CD14-positive monocyte (primary cell): ENCODE results near the gene NRG3. TPM values are rescaled to one million over a fixed set of nuclear protein-coding genes. Genes with fewer than 3 reads are reported as not detected.

Experiments used
- DNase-seq, 3 donors: peaks; one replicate each; pipeline ENCODE4 v3.0.0-alpha.2; 2011 to 2022
- H2AFZ ChIP-seq: 2 replicates; pipeline ENCODE4 v1.6.0; 2012; ENCODE audit warnings: mild to moderate bottlenecking, low read depth, low read length, inconsistent platforms; ENCODE audit not compliant: insufficient read depth, poor library complexity, severe bottlenecking
- H3K27ac ChIP-seq, 2 donors: 1 replicate in 1 of 2; 2 replicates in 1 of 2; pipeline ENCODE4 v1.5.1; 2012 to 2013; ENCODE audit warnings: low read length in 2 of 2, control low read depth in 1 of 2, inconsistent platforms in 1 of 2, low read depth in 1 of 2, mild to moderate bottlenecking in 1 of 2
- H3K27me3 ChIP-seq, 2 donors: one replicate each; pipeline versions ENCODE4 v1.6.0 to v1.6.1; 2011 to 2013; ENCODE audit warnings: low read length in 2 of 2; ENCODE audit not compliant: control insufficient read depth in 2 of 2, insufficient read depth in 2 of 2
- H3K36me3 ChIP-seq, 2 donors: replicated peaks in 1 of 2; 1 replicate in 1 of 2; 2 replicates in 1 of 2; pipeline versions ENCODE4 v1.5.1 to v1.6.1; 2012 to 2013; ENCODE audit warnings: low read length in 2 of 2, control low read depth in 1 of 2, inconsistent platforms in 1 of 2, mild to moderate bottlenecking in 1 of 2; ENCODE audit not compliant: insufficient read depth in 2 of 2, control insufficient read depth in 1 of 2
- H3K4me1 ChIP-seq, 2 donors: 1 replicate in 1 of 2; 2 replicates in 1 of 2; pipeline versions ENCODE4 v1.5.1 to v1.6.1; 2012 to 2013; ENCODE audit warnings: low read length in 2 of 2, control low read depth in 1 of 2, inconsistent platforms in 1 of 2, mild to moderate bottlenecking in 1 of 2, moderate library complexity in 1 of 2; ENCODE audit not compliant: insufficient read depth in 2 of 2, control insufficient read depth in 1 of 2
- H3K4me2 ChIP-seq: replicated peaks from 2 replicates; pipeline ENCODE3; 2012; ENCODE audit warnings: low read length, moderate library complexity, mild to moderate bottlenecking; ENCODE audit not compliant: poor library complexity, severe bottlenecking; ENCODE audit errors: extremely low read depth
- H3K4me3 ChIP-seq, 3 experiments: fragments of 200-600 bp in 1 of 3; sonication (generic) in 1 of 3; replicated peaks in 1 of 3; 1 replicate in 2 of 3; 2 replicates in 1 of 3; pipeline ENCODE4 v1.5.1; 2011 to 2013; ENCODE audit warnings: low read length in 3 of 3, mild to moderate bottlenecking in 3 of 3, control low read depth in 2 of 3, low read depth in 2 of 3, inconsistent platforms in 1 of 3, moderate library complexity in 1 of 3
- H3K79me2 ChIP-seq: 2 replicates; pipeline ENCODE4 v1.6.0; 2012; ENCODE audit warnings: mild to moderate bottlenecking, control low read depth, inconsistent platforms, low read length, moderate library complexity; ENCODE audit not compliant: insufficient read depth
- H3K9ac ChIP-seq: 2 replicates; pipeline ENCODE4 v1.6.0; 2017; ENCODE audit warnings: low read length, mild to moderate bottlenecking; ENCODE audit not compliant: insufficient read depth, poor library complexity, severe bottlenecking
- H3K9me3 ChIP-seq, 2 donors: replicated peaks in 1 of 2; 1 replicate in 1 of 2; 2 replicates in 1 of 2; pipeline versions ENCODE4 v1.5.1 to v1.6.1; 2012 to 2013; ENCODE audit warnings: low read length in 2 of 2, control low read depth in 1 of 2; ENCODE audit not compliant: control insufficient read depth in 1 of 2, insufficient read depth in 1 of 2
- H4K20me1 ChIP-seq: 2 replicates; pipeline ENCODE4 v1.6.0; 2012; ENCODE audit warnings: mild to moderate bottlenecking, low read length, control low read depth, moderate library complexity; ENCODE audit not compliant: insufficient read depth
- H3K27ac Mint-ChIP-seq, 7 donors: one replicate each; pipeline ENCODE4 v1.8.0; 2020; ENCODE audit warnings: mild to moderate bottlenecking in 7 of 7, mixed read lengths in 7 of 7, moderate library complexity in 6 of 7, inconsistent platforms in 2 of 7
- H3K27me3 Mint-ChIP-seq, 3 donors: one replicate each; pipeline ENCODE4 v1.8.0; 2021 to 2022; ENCODE audit warnings: low read depth in 3 of 3, mild to moderate bottlenecking in 3 of 3, mixed read lengths in 3 of 3, moderate library complexity in 3 of 3, inconsistent platforms in 1 of 3
- H3K36me3 Mint-ChIP-seq, 2 donors: one replicate each; pipeline ENCODE4 v1.8.0; 2020; ENCODE audit warnings: mixed read lengths in 2 of 2, inconsistent platforms in 1 of 2, mild to moderate bottlenecking in 1 of 2
- H3K4me1 Mint-ChIP-seq: one replicate; pipeline ENCODE4 v1.8.0; 2020; ENCODE audit warnings: mild to moderate bottlenecking, mixed read lengths
- H3K4me3 Mint-ChIP-seq, 2 donors: one replicate each; pipeline ENCODE4 v1.8.0; 2020; ENCODE audit warnings: mild to moderate bottlenecking in 2 of 2, mixed read lengths in 2 of 2, moderate library complexity in 1 of 2
- H3K9me3 Mint-ChIP-seq, 7 donors: one replicate each; pipeline ENCODE4 v1.8.0; 2020 to 2022; ENCODE audit warnings: mixed read lengths in 7 of 7, mild to moderate bottlenecking in 6 of 7, moderate library complexity in 6 of 7, inconsistent platforms in 2 of 7
- CTCF ChIP-seq: fragments of 200-600 bp; IDR thresholded peaks from one replicate; pipeline ENCODE4 v1.8.0; 2022; ENCODE audit warnings: antibody characterized with exemption, mild to moderate bottlenecking
- WGBS: methylation state at CpG from one replicate; pipeline ENCODE4 v1.1.5; 2013; ENCODE audit warnings: missing lambda C conversion rate; ENCODE audit not compliant: insufficient coverage; 5-methylcytosine and 5-hydroxymethylcytosine counted together
- intact Hi-C, 2 donors: fragments of 100-400 bp; cut with micrococcal nuclease; formaldehyde crosslinking; loops; one replicate each; pipeline versions ENCODE4 v1.15.0 to v1.15.1; 2023
- polyA plus RNA-seq, 3 donors: library from polyadenylated mRNA; depleted of rRNA in 1 of 3; unstranded in 2 of 3; stranded (reverse) in 1 of 3; fragments of 300-500 nt in 2 of 3; fragments of >200 nt in 1 of 3; fragmentation: Illumina TruSeq in 2 of 3; gene quantifications; 1 replicate in 2 of 3; 2 replicates in 1 of 3; pipeline ENCODE4 v1.2.3, GENCODE V29; 2012 to 2021

The NRG3 gene
- polyA plus RNA-seq, 3 donors = not detected

DNA sequence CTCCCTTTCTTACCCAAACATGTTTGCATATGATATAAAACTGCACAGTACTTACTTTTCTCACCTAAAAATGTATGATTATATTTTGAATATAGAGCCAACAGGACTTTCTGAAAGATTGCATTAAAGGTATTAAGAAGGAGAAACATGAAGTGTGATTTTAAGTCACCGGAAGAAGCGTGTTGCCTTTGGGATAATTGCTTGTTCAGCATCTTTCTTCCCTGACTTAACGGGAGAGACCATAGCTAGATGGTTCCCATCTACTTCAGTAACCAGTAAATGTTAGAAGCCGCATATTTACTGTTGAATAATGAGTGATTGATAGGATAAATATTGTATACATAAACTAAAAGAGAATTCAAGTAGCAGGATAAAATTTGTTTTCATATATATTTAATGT, 197.1 kb downstream of the NRG3 start:
- H3K36me3 Mint-ChIP-seq = no peaks in the 10 kb centered on the region
- H3K9me3 Mint-ChIP-seq = peaks cover 0 to 6% (median 2%) of the 10 kb centered on the region in 7 donors
- intact Hi-C loops = no loop called here
- Histone ChIP-seq H3K4me2 (no peak overlapping the region), H3K27me3 (no peaks in the 10 kb centered on the region), H2AFZ (no peak overlapping the region), H3K9me3 (no peaks in the 10 kb centered on the region), H3K36me3 (no peaks in the 10 kb centered on the region), H3K9ac (no peak overlapping the region), H3K4me3 (no peak overlapping the region), H3K4me1 (no peaks in the 10 kb centered on the region), H3K79me2 (no peaks in the 10 kb centered on the region), H4K20me1 (no peaks in the 10 kb centered on the region), H3K27ac (no peak overlapping the region)
- no peak overlapping the region for H3K27ac Mint-ChIP-seq
- DNase-seq = no peak
- TF ChIP-seq CTCF = no peak
- H3K4me3 Mint-ChIP-seq = no peak overlapping the region
- no CpG with 5 or more reads among the region's 4 CpGs for WGBS
- peaks cover 0 to 1% (median 0%) of the 10 kb centered on the region in 3 donors for H3K27me3 Mint-ChIP-seq
- H3K4me1 Mint-ChIP-seq = no peaks in the 10 kb centered on the region

DNA sequence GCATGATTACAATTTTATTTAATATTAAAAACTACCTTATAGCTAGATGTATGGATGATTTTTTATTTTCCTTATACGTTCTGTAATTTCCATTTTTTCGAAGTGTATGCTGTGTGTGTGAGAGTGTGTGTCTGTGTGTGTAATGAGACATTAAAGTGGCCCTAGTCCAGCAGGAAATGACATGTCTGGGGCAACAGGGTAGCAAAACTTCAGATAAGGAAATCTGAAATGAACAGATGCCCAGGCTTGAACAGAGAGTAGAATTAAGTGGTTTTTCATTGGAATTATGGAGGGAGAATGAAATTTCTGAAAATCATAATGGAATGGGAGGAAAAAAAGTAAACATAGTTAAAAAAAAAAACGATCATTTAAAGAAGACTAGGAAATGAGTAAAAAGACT, 200.6 kb downstream of the NRG3 start:
- no peaks in the 10 kb centered on the region for H3K79me2 ChIP-seq
- no peak overlapping the region for H3K27ac ChIP-seq
- H3K4me3 Mint-ChIP-seq = no peak overlapping the region
- H4K20me1 ChIP-seq = no peaks in the 10 kb centered on the region
- TF ChIP-seq CTCF = no peak
- WGBS = 55% methylated on average over 2 of the region's 3 CpGs
- no peaks in the 10 kb centered on the region for H3K4me1 ChIP-seq
- H3K36me3 Mint-ChIP-seq = no peaks in the 10 kb centered on the region
- no peaks in the 10 kb centered on the region for H3K27me3 ChIP-seq
- H3K27ac Mint-ChIP-seq = no peak overlapping the region
- peaks cover 0 to 10% (median 5%) of the 10 kb centered on the region in 7 donors for H3K9me3 Mint-ChIP-seq
- H3K9ac ChIP-seq = no peak overlapping the region
- H3K9me3 ChIP-seq = no peaks in the 10 kb centered on the region
- H3K4me2 ChIP-seq = no peak overlapping the region
- no peaks in the 10 kb centered on the region for H3K4me1 Mint-ChIP-seq
- H3K4me3 ChIP-seq = no peak overlapping the region
- H3K36me3 ChIP-seq = no peaks in the 10 kb centered on the region
- peaks cover 0 to 1% (median 0%) of the 10 kb centered on the region in 3 donors for H3K27me3 Mint-ChIP-seq
- H2AFZ ChIP-seq = no peak overlapping the region
- no peak for DNase-seq
- intact Hi-C loops = no loop called here
